Ovary (tissue), 3 donors: ENCODE data around the gene ADGRB3.

ENCODE experiments used
- POLR2A ChIP-seq: fragments of 450-650 bp; IDR thresholded peaks from one replicate; pipeline ENCODE4 v1.6.1; 2017; ENCODE audit warnings: antibody characterized with exemption, mild to moderate bottlenecking, moderate library complexity
- TF ChIP-seq, protein P1 (sequence below), 3 donors: fragments of 450-650 bp in 2 of 3; fragments of 200-600 bp in 1 of 3; IDR thresholded peaks; one replicate each; pipeline versions ENCODE4 v1.5.1 to v1.8.0; 2016 to 2022; ENCODE audit warnings: antibody characterized with exemption in 3 of 3, mild to moderate bottlenecking in 1 of 3
- donor health status: DM: no; HTN: no; CAD: no.

DNA sequence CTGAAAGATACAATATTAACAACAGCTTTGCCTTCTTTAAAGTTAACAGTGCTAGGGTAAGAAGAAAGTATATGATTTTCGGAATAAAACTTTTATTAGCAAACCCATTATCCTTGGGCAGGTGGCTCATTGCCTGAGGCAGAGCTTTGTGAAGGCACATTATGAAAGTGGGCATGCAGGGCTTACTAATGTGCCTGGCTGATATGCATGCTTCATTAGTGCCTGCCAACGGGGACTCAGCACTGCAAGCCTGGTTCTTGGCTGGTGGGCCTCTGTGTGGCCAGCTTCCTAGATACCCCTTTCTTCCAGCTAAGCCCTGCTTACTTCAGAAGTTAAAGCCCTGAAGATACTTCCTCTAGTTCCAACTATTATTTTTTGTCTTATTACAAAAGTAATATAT lies 481.6 kb downstream of the ADGRB3 start:
- TF ChIP-seq, protein P1, sequence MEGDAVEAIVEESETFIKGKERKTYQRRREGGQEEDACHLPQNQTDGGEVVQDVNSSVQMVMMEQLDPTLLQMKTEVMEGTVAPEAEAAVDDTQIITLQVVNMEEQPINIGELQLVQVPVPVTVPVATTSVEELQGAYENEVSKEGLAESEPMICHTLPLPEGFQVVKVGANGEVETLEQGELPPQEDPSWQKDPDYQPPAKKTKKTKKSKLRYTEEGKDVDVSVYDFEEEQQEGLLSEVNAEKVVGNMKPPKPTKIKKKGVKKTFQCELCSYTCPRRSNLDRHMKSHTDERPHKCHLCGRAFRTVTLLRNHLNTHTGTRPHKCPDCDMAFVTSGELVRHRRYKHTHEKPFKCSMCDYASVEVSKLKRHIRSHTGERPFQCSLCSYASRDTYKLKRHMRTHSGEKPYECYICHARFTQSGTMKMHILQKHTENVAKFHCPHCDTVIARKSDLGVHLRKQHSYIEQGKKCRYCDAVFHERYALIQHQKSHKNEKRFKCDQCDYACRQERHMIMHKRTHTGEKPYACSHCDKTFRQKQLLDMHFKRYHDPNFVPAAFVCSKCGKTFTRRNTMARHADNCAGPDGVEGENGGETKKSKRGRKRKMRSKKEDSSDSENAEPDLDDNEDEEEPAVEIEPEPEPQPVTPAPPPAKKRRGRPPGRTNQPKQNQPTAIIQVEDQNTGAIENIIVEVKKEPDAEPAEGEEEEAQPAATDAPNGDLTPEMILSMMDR (IDR thresholded peaks at IDR 0.05), result no peak
- no peak for TF ChIP-seq POLR2A
